ENCODE results near the gene ATP6V1F. TPM values are rescaled to one million over a fixed set of nuclear protein-coding genes. Genes with fewer than 3 reads are reported as not detected.

ATP6V1F gene, protein sequence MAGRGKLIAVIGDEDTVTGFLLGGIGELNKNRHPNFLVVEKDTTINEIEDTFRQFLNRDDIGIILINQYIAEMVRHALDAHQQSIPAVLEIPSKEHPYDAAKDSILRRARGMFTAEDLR
- polyA plus RNA-seq (2013, experiment 1 of 2): 86.3 TPM
- 114 TPM for polyA plus RNA-seq (2013, experiment 2 of 2)

DNA sequence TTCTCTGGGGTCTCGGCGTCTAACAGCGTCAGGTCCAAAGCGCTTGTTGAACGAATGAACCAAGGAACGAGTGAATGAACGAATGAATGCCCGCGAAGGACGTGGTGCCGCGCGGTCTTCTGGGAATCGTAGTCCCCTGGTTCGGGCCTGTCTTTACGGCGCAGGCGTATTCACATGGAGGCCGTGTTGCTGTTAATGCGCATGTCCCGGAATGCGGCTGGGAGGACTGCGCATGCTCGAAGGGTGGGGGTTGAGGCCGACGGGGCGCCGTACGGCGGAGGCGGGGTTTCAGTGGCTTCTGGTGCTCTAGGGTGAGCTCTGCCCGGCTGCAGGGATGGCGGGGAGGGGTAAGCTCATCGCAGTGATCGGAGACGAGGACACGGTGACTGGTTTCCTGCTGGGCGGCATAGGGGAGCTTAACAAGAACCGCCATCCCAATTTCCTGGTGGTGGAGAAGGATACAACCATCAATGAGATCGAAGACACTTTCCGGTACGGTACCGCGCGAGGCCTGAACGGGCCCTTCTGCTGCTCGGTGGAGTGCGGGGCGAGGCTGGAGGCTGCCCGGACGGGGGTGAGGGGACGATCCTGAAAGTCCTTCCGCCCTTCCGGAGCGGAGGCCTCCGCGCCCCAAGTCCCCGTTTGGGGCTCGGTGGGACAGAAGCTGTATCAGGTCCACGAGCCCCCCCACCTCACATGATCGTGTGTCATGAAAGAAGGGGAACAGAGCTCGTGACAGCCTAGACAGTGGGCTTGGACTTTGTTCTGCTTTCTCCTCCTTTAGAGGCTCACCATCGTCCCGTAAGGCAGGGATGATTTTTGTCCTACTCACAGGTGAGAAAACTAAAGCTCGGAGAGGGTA is at the start of gene ATP6V1F:
ATP6V1F (plus strand) TSS at position 286 of the 862 bp plus-strand sequence; CDS start at position 335, 49 bp downstream.
- whole genome bisulfite sequencing: 1% methylated on average over 65 of the region's 65 CpGs
- no peak within 1 kb of the TSS for H3K27ac ChIP-seq (ENCODE audit: low read depth, low read length)
- peaks cover 10% of the 10 kb centered on the region for H3K27me3 ChIP-seq (ENCODE audit: insufficient read depth, low read length)
- H3K36me3 ChIP-seq (ENCODE audit: insufficient read depth, low read length): peaks cover 4% of the 10 kb centered on the region; the same call in 1 of the 2 replicates
- peaks cover 4% of the 10 kb centered on the region; the same call in 1 of the 2 replicates for H3K4me1 ChIP-seq (ENCODE audit: insufficient read depth, low read length)
- H3K9ac ChIP-seq (ENCODE audit: low read depth, low read length): peak within 1 kb of the TSS; percentile 43
- no peaks in the 10 kb centered on the region for H3K9me3 ChIP-seq (ENCODE audit: insufficient read depth, low read depth, low read length)
- H3K4me3 ChIP-seq (ENCODE audit: low read length): peak within 1 kb of the TSS; percentile 81

DNA sequence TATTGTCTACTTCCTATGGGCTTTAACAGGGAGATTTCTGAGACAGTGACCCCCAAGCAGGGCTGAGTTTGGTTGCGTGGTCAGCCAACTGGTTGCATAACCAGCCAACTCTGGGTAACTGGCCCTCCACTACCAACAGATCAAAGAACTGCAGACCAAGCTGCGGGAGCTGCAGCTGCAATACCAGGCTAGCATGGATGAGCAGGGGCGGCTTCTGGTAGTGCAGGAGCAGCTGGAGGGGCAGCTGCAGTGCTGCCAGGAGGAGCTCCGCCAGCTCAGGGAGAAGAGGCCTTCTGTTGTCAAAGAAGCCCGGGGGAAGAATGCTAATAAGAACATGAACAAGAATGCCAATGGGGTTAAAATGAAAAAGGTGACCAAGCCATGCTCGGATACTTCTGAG is 48.2 kb upstream of the ATP6V1F start:
- no peak overlapping the region for H3K9ac ChIP-seq (ENCODE audit: low read depth, low read length)
- WGBS: 90% methylated on average over 6 of the region's 6 CpGs
- H3K36me3 ChIP-seq (ENCODE audit: insufficient read depth, low read length): peaks cover 29% of the 10 kb centered on the region
- H3K4me1 ChIP-seq (ENCODE audit: insufficient read depth, low read length): peaks cover 9% of the 10 kb centered on the region; the same call in 1 of the 2 replicates
- H3K9me3 ChIP-seq (ENCODE audit: insufficient read depth, low read depth, low read length): no peaks in the 10 kb centered on the region
- no peak overlapping the region for H3K27ac ChIP-seq (ENCODE audit: low read depth, low read length)
- H3K27me3 ChIP-seq (ENCODE audit: insufficient read depth, low read length): no peaks in the 10 kb centered on the region
- H3K4me3 ChIP-seq (ENCODE audit: low read length): no peak overlapping the region

DNA sequence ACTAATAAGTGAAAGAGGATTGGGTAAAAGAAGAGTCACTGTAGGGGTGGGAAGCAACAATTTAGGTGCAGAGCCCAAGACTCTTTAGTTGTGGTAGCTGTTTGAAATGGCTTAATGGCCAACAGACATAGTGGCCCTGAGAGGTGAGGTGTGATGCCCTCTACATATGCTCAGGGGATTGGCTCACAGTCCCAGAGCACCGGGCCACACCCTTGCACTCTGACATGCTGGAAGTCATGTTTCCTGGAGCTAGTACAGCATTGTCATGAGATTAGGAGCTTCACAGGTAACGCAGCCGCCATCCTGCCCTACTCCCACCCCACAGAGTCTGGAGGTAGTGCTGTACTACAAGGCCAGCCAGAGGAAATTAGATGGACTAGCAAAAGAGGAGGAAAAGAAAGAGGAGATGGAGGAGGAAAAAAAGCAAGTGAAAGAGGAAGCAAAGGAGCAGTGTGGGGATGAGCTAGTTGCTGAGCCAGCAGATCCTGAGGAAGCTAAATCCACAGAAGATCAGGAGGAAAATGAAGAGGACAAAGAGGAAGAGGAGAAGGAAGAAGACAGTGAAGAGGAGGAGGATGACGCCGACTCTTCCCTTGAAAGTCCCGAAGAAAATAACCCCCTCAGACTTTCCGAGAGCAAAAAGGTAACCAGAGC is 47.2 kb upstream of the ATP6V1F start:
- peaks cover 19% of the 10 kb centered on the region for H3K36me3 ChIP-seq (ENCODE audit: insufficient read depth, low read length)
- WGBS: 96% methylated on average over 7 of the region's 7 CpGs
- peaks cover 9% of the 10 kb centered on the region; the same call in 1 of the 2 replicates for H3K4me1 ChIP-seq (ENCODE audit: insufficient read depth, low read length)
- no peaks in the 10 kb centered on the region for H3K27me3 ChIP-seq (ENCODE audit: insufficient read depth, low read length)
- H3K4me3 ChIP-seq (ENCODE audit: low read length): no peak overlapping the region
- no peak overlapping the region for H3K9ac ChIP-seq (ENCODE audit: low read depth, low read length)
- no peaks in the 10 kb centered on the region for H3K9me3 ChIP-seq (ENCODE audit: insufficient read depth, low read depth, low read length)
- H3K27ac ChIP-seq (ENCODE audit: low read depth, low read length): no peak overlapping the region

DNA sequence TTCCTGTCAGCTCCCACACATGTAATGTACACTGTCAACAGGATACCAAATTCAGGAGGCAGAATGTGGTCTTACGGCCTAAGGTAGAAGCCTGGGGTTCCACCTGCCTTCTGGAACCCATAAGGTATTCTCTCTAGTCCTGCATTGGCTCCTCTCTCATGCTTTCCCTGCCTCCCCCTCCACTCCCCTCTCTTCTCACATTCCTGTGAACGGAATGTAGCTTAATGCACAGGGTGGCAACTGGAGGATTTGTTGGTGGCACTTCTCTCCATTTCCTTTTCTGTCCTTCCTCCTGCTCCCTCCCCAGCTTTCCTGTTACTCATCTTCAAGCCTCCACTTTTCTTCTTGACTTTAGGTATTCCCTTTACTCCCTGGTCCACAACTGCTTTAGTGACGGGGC is 44.0 kb upstream of the ATP6V1F start:
- WGBS: 68% methylated on average over 3 of the region's 3 CpGs

DNA sequence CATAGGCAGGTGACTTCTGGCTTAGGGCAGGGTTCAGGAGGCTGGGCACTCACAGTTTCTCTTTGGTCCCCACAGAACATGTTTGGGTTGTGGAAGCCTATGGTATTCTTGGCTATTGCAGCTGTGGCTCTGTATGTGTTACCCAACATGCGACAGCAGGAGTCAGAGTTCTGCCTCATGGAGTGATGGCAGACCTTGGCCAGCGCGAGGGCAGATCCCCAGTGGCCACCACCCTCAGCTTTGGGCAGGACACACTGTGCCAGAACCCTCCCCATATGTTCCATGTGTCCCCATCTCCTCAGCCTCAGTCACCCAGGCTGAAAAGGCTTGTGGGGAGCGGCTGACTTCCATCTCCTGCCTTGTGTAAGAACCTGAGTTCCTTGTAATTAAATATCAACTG is 40.9 kb upstream of the ATP6V1F start:
- H3K27ac ChIP-seq (ENCODE audit: low read depth, low read length): no peak overlapping the region
- H3K9ac ChIP-seq (ENCODE audit: low read depth, low read length): no peak overlapping the region
- no peak overlapping the region for H3K4me3 ChIP-seq (ENCODE audit: low read length)
- no peaks in the 10 kb centered on the region for H3K36me3 ChIP-seq (ENCODE audit: insufficient read depth, low read length)
- 94% methylated on average over 4 of the region's 4 CpGs for WGBS
- no peaks in the 10 kb centered on the region for H3K9me3 ChIP-seq (ENCODE audit: insufficient read depth, low read depth, low read length)
- H3K27me3 ChIP-seq (ENCODE audit: insufficient read depth, low read length): no peaks in the 10 kb centered on the region
- no peaks in the 10 kb centered on the region for H3K4me1 ChIP-seq (ENCODE audit: insufficient read depth, low read length)

More for the DNA sequence above, 44.0 kb upstream of the ATP6V1F start:
- Histone ChIP-seq H3K9me3 (ENCODE audit: insufficient read depth, low read depth, low read length) (no peaks in the 10 kb centered on the region), H3K4me1 (ENCODE audit: insufficient read depth, low read length) (no peaks in the 10 kb centered on the region), H3K36me3 (ENCODE audit: insufficient read depth, low read length) (peaks cover 6% of the 10 kb centered on the region; the same call in 1 of the 2 replicates), H3K4me3 (ENCODE audit: low read length) (no peak overlapping the region), H3K9ac (ENCODE audit: low read depth, low read length) (no peak overlapping the region), H3K27ac (ENCODE audit: low read depth, low read length) (no peak overlapping the region), H3K27me3 (ENCODE audit: insufficient read depth, low read length) (no peaks in the 10 kb centered on the region)

DNA sequence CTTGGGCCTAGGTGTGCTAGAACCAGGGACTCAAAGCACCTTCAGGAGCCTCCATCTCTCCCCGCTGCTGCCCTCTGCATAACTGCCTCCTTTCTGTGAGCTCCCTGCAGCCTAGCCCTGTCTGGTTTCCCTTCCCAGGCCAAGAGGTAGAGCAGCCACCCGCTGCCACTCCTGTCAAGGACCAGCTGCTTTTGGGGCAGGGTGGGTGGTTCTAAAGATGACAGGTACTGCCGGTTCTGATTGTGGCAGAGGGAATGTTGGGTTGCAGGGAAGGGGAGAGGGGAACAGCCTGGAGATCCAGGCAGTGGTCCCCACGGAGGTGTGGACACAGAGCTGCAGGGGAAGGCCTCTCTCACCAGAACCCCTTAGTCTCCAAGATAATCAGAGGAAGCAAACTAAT is 36.1 kb upstream of the ATP6V1F start:
- H3K27ac ChIP-seq (ENCODE audit: low read depth, low read length): no peak overlapping the region
- peaks cover 19% of the 10 kb centered on the region for H3K4me1 ChIP-seq (ENCODE audit: insufficient read depth, low read length)
- H3K27me3 ChIP-seq (ENCODE audit: insufficient read depth, low read length): peaks cover 21% of the 10 kb centered on the region
- H3K4me3 ChIP-seq (ENCODE audit: low read length): no peak overlapping the region
- H3K9ac ChIP-seq (ENCODE audit: low read depth, low read length): no peak overlapping the region
- 88% methylated on average over 4 of the region's 4 CpGs for WGBS
- H3K9me3 ChIP-seq (ENCODE audit: insufficient read depth, low read depth, low read length): no peaks in the 10 kb centered on the region
- H3K36me3 ChIP-seq (ENCODE audit: insufficient read depth, low read length): no peaks in the 10 kb centered on the region

DNA sequence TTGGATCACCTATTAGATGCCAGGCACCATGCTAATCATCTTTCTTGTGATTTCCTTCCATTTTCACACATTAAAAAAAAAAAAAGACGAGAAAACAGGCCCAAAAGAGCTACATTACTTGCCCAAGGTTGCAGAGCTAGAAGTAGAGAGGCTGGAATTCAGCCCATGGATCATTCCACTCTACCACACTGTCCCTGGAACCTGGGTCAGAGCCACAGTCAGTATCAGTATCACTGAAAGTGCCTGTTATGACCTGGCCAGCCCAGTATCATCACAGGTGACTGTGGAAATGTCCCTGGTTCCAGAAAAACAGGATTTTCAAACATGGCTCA is 35.8 kb upstream of the ATP6V1F start:
- Histone ChIP-seq H3K4me1 (ENCODE audit: insufficient read depth, low read length) (peaks cover 19% of the 10 kb centered on the region), H3K4me3 (ENCODE audit: low read length) (no peak overlapping the region), H3K27me3 (ENCODE audit: insufficient read depth, low read length) (peaks cover 21% of the 10 kb centered on the region), H3K9ac (ENCODE audit: low read depth, low read length) (no peak overlapping the region), H3K9me3 (ENCODE audit: insufficient read depth, low read depth, low read length) (no peaks in the 10 kb centered on the region), H3K27ac (ENCODE audit: low read depth, low read length) (no peak overlapping the region), H3K36me3 (ENCODE audit: insufficient read depth, low read length) (no peaks in the 10 kb centered on the region)
- 82% methylated on average over 1 of the region's 1 CpG for WGBS

DNA sequence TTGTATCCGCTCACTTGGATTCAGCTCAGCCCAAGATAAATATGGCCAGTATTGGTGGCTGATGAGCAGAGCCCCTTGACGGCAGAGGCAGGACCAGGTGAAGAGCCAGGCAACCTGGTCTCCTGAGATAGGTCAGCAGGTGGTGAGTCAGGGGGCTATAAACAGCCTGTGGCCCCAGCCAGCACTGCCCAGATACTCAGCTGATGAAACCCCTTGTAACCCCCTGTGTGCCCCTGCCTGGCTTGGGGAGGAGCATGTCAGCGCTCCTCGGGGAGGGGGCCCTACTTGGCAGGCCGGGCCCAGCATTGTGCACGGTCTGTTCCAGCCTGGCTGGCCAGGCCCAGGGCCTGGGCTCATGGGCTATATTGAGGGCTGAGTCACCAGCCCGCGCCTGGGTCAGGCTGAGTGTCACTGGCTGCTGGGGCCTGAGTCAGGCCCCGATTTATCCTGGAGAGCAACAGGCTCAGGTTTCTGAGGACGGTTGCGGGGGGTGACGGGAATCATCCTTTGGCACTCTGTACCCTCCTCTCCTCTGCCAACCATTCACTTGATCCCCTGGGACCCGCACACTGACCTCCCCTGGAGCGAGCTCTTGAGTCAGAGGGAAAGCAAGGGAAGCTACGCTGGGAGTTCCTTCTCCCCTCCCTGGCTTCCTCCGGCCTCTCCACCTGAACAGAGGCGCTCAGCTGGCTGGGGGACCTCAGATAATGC is 35.3 kb upstream of the ATP6V1F start:
- Histone ChIP-seq H3K4me1 (ENCODE audit: insufficient read depth, low read length) (peaks cover 19% of the 10 kb centered on the region), H3K9ac (ENCODE audit: low read depth, low read length) (peak overlapping the region; percentile 6; the same call in 1 of the 2 replicates), H3K9me3 (ENCODE audit: insufficient read depth, low read depth, low read length) (no peaks in the 10 kb centered on the region), H3K27ac (ENCODE audit: low read depth, low read length) (peak overlapping the region; percentile 27; the same call in 1 of the 2 replicates), H3K27me3 (ENCODE audit: insufficient read depth, low read length) (peaks cover 21% of the 10 kb centered on the region), H3K4me3 (ENCODE audit: low read length) (no peak overlapping the region), H3K36me3 (ENCODE audit: insufficient read depth, low read length) (no peaks in the 10 kb centered on the region)
- 43% methylated on average over 17 of the region's 17 CpGs for WGBS

DNA sequence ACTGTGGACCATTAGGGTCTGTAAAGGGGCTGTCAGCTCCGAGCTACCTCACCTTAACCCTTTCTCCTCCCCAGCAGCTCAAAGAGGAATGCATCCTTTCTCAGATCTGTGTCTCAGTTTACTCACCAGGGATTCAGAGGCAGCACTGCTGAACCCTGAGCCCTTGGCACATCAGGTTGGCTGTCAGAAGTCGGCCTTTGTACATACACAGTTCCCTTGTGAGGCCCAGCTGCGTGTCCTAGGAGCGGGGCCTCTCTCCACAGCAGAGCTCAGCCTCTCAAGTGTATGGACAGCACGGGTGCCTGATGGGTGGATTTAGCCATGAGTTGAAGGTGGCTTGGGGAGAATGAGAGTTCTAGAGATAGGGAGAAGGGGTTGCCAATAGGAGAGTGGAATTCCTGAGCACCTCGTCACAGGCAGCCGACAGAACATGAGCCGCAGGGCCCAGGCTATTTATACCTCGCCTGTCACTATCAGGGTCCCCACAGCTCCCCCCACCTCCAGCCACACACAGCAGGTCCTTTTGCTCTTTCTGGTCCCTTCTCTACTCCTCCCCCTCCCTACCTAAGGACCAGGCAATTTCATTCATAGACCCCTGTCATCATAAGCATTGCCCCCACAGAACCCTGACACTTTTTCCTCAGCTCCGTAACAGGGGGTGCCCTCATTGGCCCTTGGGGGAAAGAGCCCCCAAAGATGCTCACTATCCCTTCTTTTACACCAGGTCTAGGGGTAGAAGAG is 34.5 kb upstream of the ATP6V1F start:
- peak overlapping the region; percentile 6; the same call in 1 of the 2 replicates for H3K9ac ChIP-seq (ENCODE audit: low read depth, low read length)
- H3K4me1 ChIP-seq (ENCODE audit: insufficient read depth, low read length): peaks cover 25% of the 10 kb centered on the region
- no peaks in the 10 kb centered on the region for H3K36me3 ChIP-seq (ENCODE audit: insufficient read depth, low read length)
- no peak overlapping the region for H3K4me3 ChIP-seq (ENCODE audit: low read length)
- H3K27ac ChIP-seq (ENCODE audit: low read depth, low read length): peak overlapping the region; percentile 27; the same call in 1 of the 2 replicates
- no peaks in the 10 kb centered on the region for H3K9me3 ChIP-seq (ENCODE audit: insufficient read depth, low read depth, low read length)
- peaks cover 21% of the 10 kb centered on the region for H3K27me3 ChIP-seq (ENCODE audit: insufficient read depth, low read length)
- 62% methylated on average over 10 of the region's 10 CpGs for WGBS

DNA sequence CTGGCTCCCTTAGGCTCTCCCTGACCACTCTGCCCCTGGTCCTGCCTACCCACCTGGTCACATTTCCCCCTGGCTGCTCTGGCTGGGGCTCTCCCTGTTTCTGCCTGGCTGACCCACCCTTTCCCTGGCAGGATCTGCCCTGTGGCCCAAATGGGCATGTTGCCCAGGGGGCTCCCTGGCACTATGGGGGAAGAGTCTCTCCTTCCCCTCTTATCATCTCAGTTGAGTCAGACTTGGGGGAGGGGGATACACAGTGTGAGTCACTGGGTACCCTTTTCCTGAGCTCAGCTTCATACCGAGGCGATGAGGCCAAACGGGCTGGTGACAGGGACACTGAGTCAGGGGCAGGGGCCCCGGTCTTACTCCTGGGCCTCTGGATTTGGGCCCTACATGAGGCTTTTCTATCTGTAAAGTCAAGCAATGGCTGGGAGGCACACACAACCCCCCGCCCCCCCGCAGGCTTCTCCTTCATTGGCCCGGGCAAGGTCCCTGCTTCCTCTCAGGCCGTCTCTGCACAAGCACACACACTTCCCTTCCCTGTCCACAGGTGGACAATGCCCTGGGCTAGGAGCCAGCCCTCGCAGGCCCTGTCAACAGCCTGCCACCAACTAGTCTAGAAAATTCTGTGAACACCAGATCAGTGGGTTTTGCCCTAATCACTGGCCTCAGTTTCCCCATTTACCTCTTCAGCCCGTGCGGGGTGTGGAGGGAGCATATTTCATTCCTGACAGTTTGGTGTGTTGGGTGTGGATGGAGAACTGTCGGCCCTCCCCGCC is 33.1 kb upstream of the ATP6V1F start:
- Histone ChIP-seq H3K4me1 (ENCODE audit: insufficient read depth, low read length) (peaks cover 35% of the 10 kb centered on the region), H3K27ac (ENCODE audit: low read depth, low read length) (no peak overlapping the region), H3K9ac (ENCODE audit: low read depth, low read length) (no peak overlapping the region), H3K27me3 (ENCODE audit: insufficient read depth, low read length) (peaks cover 21% of the 10 kb centered on the region), H3K9me3 (ENCODE audit: insufficient read depth, low read depth, low read length) (no peaks in the 10 kb centered on the region), H3K36me3 (ENCODE audit: insufficient read depth, low read length) (no peaks in the 10 kb centered on the region; the same call in 1 of the 2 replicates), H3K4me3 (ENCODE audit: low read length) (peak overlapping the region; percentile 35; the same call in 1 of the 2 replicates)
- WGBS: 23% methylated on average over 12 of the region's 13 CpGs
